Activated CD4-positive, alpha-beta T cell treated with anti-CD3 and anti-CD28 coated beads, Interleukin-2, amount 50 U/mL, for 48 hours (primary cell): ENCODE measurements around the gene PLCB4.
A peak's percentile ranks its signal among the peaks of the same experiment; 100 is the strongest.

Experiments
- DNase-seq, 2 experiments: peaks; one replicate each; pipeline ENCODE4 v3.0.0-alpha.2; 2020

Gene PLCB4

GRCh38 chr20:9413001-9413400 is 344.1 kb downstream of the PLCB4 start:
- no peak for DNase-seq

GRCh38 chr20:9415426-9415825 is 346.5 kb downstream of the PLCB4 start:
- no peak for DNase-seq

GRCh38 chr20:9416421-9416820 is 347.5 kb downstream of the PLCB4 start:
- no peak for DNase-seq

GRCh38 chr20:9417665-9418064 is 348.8 kb downstream of the PLCB4 start:
- no peak for DNase-seq

- no peak for DNase-seq
These were observed 353.6 kb downstream of the PLCB4 start for GRCh38 chr20:9422321-9423057.

- DNase-seq, result no peak
These were observed 355.7 kb downstream of the PLCB4 start for GRCh38 chr20:9424551-9424950.

- no peak for DNase-seq
These were observed 358.8 kb downstream of the PLCB4 start for GRCh38 chr20:9427430-9428291.

GRCh38 chr20:9428292-9428607 is 359.4 kb downstream of the PLCB4 start:
- DNase-seq, result no peak

GRCh38 chr20:9439806-9440205 is 370.9 kb downstream of the PLCB4 start:
- no peak for DNase-seq

- no peak for DNase-seq
These were observed 372.0 kb downstream of the PLCB4 start for GRCh38 chr20:9440892-9441291.

- DNase-seq, result no peak
These were observed 373.1 kb downstream of the PLCB4 start for GRCh38 chr20:9441948-9442347.

GRCh38 chr20:9442858-9443257 is 374.0 kb downstream of the PLCB4 start:
- DNase-seq, result no peak

- no peak for DNase-seq
These were observed 376.0 kb downstream of the PLCB4 start for GRCh38 chr20:9444921-9445320.

- DNase-seq, result no peak
These were observed 378.3 kb downstream of the PLCB4 start for GRCh38 chr20:9447182-9447581.

GRCh38 chr20:9453201-9453600 is 384.3 kb downstream of the PLCB4 start:
- DNase-seq, result no peak

GRCh38 chr20:9454791-9455190 is 385.9 kb downstream of the PLCB4 start:
- no peak for DNase-seq

- DNase-seq, result no peak
These were observed 388.2 kb downstream of the PLCB4 start for GRCh38 chr20:9457136-9457535.

GRCh38 chr20:9458138-9458796 is 389.4 kb downstream of the PLCB4 start:
- peak in 1 of 2 experiments; percentile 2 for DNase-seq

- DNase-seq, result no peak
These were observed 391.6 kb downstream of the PLCB4 start for GRCh38 chr20:9460518-9460917.

GRCh38 chr20:9467995-9468394 is 399.1 kb downstream of the PLCB4 start:
- no peak for DNase-seq

GRCh38 chr20:9474835-9475415 is 406.0 kb downstream of the PLCB4 start:
- DNase-seq, result no peak

GRCh38 chr20:9475456-9475855 is 406.6 kb downstream of the PLCB4 start:
- DNase-seq, result no peak

GRCh38 chr20:9476174-9476573 is 407.3 kb downstream of the PLCB4 start:
- DNase-seq, result no peak
